SK-N-SH (cell line): ENCODE data around the gene ASTL.

Experiments
- CTCF ChIP-seq: fragments of 200-600 bp; sonication (generic); IDR thresholded peaks from 2 replicates; pipeline ENCODE4 v1.6.1; 2017; ENCODE audit warnings: antibody characterized with exemption, mild to moderate bottlenecking, moderate library complexity
- EP300 ChIP-seq, 2 experiments: IDR thresholded peaks; 2 replicates each; pipeline versions ENCODE4 v1.4.0 to v1.6.1; 2012; ENCODE audit warnings: borderline replicate concordance in 1 of 2, low read depth in 1 of 2, low read length in 1 of 2
- EZH2phosphoT487 ChIP-seq: fragments of 200-600 bp; sonication (generic); IDR thresholded peaks from 2 replicates; pipeline ENCODE4 v1.6.1; 2017; ENCODE audit warnings: low read depth, mixed run types, mild to moderate bottlenecking, antibody characterized with exemption, moderate library complexity, borderline replicate concordance
- FOXJ3 ChIP-seq: sonication (generic); formaldehyde crosslinking; IDR thresholded peaks from 2 replicates; pipeline ENCODE4 v1.5.1; 2020; ENCODE audit warnings: mild to moderate bottlenecking, missing genetic modification reagents
- IRF3 ChIP-seq: fragments of 150-350 bp; IDR thresholded peaks from 2 replicates; pipeline ENCODE4 v1.6.1; 2016; ENCODE audit warnings: mild to moderate bottlenecking, low read depth, low read length
- JUND ChIP-seq: IDR thresholded peaks from 2 replicates; pipeline ENCODE4 v1.4.0; 2012
- MEF2A ChIP-seq: IDR thresholded peaks from 2 replicates; pipeline ENCODE4 v1.4.0; 2012; ENCODE audit warnings: low read depth, borderline replicate concordance
- MXI1 ChIP-seq: IDR thresholded peaks from 2 replicates; pipeline ENCODE4 v1.6.1; 2012; ENCODE audit warnings: mild to moderate bottlenecking, low read depth, low read length, improper control_type of control experiment
- NFIC ChIP-seq: IDR thresholded peaks from 2 replicates; pipeline ENCODE4 v1.4.0; 2012; ENCODE audit warnings: borderline replicate concordance
- PBX3 ChIP-seq: IDR thresholded peaks from 2 replicates; pipeline ENCODE4; 2012
- RCOR1 ChIP-seq: fragments of 150-350 bp; IDR thresholded peaks from 2 replicates; pipeline ENCODE4 v1.6.1; 2017; ENCODE audit warnings: antibody characterized with exemption, low read length
- REST ChIP-seq: IDR thresholded peaks from 2 replicates; pipeline ENCODE4 v1.6.1; 2012; ENCODE audit warnings: mild to moderate bottlenecking, low read depth, low read length, moderate library complexity

GRCh38 chr2:96104487-96104861 is 33.8 kb downstream of the ASTL start:
- TF ChIP-seq IRF3 (no peak), MXI1 (no peak), NFIC (no peak), MEF2A (no peak), CTCF (no peak), REST (no peak), PBX3 (no peak), RCOR1 (no peak), EZH2phosphoT487 (no peak), EP300 (IDR thresholded peaks at IDR 0.05; ENCODE audit: borderline replicate concordance in 1 of 2, low read depth in 1 of 2, low read length in 1 of 2) (no peak), JUND (no peak), FOXJ3 (CRISPR knock-in tag) (no peak)
